Upper lobe of right lung (tissue), 1 donor: ENCODE measurements around the gene UHRF2. TPM values are rescaled to one million over a fixed set of nuclear protein-coding genes. Genes with fewer than 3 reads are reported as not detected.

ENCODE experiments used
- ATAC-seq: fragments of 200-7000 bp; cut with Tn5 transposase; one replicate; pipeline ENCODE4 v1.9.1; 2020; ENCODE audit warnings: mild to moderate bottlenecking, moderate library complexity
- DNase-seq: peaks from one replicate; pipeline ENCODE4 v3.0.0-alpha.2; 2020
- H3K27ac ChIP-seq: fragments of 200-600 bp; one replicate; pipeline ENCODE4 v1.8.0; 2022
- H3K27me3 ChIP-seq: fragments of 200-600 bp; one replicate; pipeline ENCODE4 v1.8.0; 2022; ENCODE audit warnings: mild to moderate bottlenecking
- H3K36me3 ChIP-seq: fragments of 200-600 bp; one replicate; pipeline ENCODE4 v1.8.0; 2022
- H3K4me1 ChIP-seq: fragments of 200-600 bp; one replicate; pipeline ENCODE4 v1.8.0; 2022
- H3K4me3 ChIP-seq: fragments of 200-600 bp; one replicate; pipeline ENCODE4 v1.8.0; 2022; ENCODE audit warnings: mild to moderate bottlenecking
- H3K9me3 ChIP-seq: fragments of 200-600 bp; one replicate; pipeline ENCODE4 v1.8.0; 2022
- intact Hi-C: fragments of 100-400 bp; cut with DNase I; formaldehyde crosslinking; loops from one replicate; pipeline ENCODE4 v1.11.0; 2022
- total RNA-seq: library from RNA; stranded (reverse); fragmentation: NEBNext Ultra II Directional; extraction: Animal tissue kit (Norgen Biotek cat#: 25700); gene quantifications from one replicate; pipeline ENCODE4 v1.2.1, GENCODE V29; 2021
- TF ChIP-seq, protein P1 (sequence below): fragments of 200-600 bp; IDR thresholded peaks from one replicate; pipeline ENCODE4 v1.8.0; 2022; ENCODE audit warnings: antibody characterized with exemption
- donor health status: DM: no; HTN: yes; CAD: no; lungs with severe emphysema.

Gene UHRF2
- total RNA-seq, 1 donor from 2014 or later, result 42.4 TPM

DNA sequence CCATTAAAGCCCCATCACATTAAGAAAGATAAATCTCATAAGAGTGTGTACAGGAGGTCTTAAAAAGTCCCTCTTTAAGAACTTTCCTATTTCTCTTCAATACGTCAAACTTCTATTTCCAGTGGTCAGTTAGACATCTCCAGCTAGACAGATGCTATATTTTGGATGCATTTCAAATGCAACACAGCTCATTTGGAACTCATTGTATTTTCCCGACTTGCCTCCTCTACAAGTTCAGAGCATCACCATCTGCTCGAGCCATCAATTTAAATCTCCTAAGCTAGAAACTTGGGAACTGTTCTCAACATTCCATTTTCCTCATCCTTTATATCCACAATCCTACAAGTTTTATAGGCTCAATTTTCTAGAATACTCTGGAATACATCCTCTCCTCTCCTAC lies 3.2 kb upstream of the UHRF2 start:
- intact Hi-C loops, result no loop called here
- no peak for ATAC-seq

DNA sequence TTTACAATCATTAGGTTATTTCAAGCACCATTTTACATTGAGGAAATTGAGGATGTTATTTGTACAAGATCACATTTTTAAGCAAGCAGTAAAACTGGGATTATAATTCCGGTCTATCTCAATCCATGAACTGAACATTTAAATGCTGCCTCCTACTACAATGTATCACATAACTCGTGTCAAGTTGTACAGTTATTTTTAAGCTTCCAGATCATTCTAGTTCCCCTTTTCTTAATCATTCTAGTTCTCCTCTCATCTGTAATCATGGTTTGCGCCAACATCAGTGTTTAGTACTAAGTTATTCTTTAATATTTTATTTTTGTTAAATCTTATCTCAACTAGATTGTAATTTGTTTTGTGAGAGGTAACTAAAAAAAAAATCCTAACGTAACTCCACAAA lies 2.4 kb upstream of the UHRF2 start:
- TF ChIP-seq, protein P1, sequence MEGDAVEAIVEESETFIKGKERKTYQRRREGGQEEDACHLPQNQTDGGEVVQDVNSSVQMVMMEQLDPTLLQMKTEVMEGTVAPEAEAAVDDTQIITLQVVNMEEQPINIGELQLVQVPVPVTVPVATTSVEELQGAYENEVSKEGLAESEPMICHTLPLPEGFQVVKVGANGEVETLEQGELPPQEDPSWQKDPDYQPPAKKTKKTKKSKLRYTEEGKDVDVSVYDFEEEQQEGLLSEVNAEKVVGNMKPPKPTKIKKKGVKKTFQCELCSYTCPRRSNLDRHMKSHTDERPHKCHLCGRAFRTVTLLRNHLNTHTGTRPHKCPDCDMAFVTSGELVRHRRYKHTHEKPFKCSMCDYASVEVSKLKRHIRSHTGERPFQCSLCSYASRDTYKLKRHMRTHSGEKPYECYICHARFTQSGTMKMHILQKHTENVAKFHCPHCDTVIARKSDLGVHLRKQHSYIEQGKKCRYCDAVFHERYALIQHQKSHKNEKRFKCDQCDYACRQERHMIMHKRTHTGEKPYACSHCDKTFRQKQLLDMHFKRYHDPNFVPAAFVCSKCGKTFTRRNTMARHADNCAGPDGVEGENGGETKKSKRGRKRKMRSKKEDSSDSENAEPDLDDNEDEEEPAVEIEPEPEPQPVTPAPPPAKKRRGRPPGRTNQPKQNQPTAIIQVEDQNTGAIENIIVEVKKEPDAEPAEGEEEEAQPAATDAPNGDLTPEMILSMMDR, result no peak
- no peaks in the 10 kb centered on the region for H3K36me3 ChIP-seq
- intact Hi-C loops, result no loop called here
- H3K27me3 ChIP-seq, result no peaks in the 10 kb centered on the region
- H3K4me3 ChIP-seq, result no peak overlapping the region
- ATAC-seq (no peak), DNase-seq (no peak)
- no peaks in the 10 kb centered on the region for H3K9me3 ChIP-seq
- no peak overlapping the region for H3K27ac ChIP-seq
- H3K4me1 ChIP-seq, result peaks cover 8% of the 10 kb centered on the region

More for the DNA sequence above, 3.2 kb upstream of the UHRF2 start:
- no peak for DNase-seq
- Histone ChIP-seq H3K27me3 (no peaks in the 10 kb centered on the region), H3K27ac (no peak overlapping the region), H3K36me3 (no peaks in the 10 kb centered on the region), H3K4me1 (peaks cover 4% of the 10 kb centered on the region), H3K9me3 (no peaks in the 10 kb centered on the region), H3K4me3 (no peak overlapping the region)
- TF ChIP-seq, protein P1, result no peak

DNA sequence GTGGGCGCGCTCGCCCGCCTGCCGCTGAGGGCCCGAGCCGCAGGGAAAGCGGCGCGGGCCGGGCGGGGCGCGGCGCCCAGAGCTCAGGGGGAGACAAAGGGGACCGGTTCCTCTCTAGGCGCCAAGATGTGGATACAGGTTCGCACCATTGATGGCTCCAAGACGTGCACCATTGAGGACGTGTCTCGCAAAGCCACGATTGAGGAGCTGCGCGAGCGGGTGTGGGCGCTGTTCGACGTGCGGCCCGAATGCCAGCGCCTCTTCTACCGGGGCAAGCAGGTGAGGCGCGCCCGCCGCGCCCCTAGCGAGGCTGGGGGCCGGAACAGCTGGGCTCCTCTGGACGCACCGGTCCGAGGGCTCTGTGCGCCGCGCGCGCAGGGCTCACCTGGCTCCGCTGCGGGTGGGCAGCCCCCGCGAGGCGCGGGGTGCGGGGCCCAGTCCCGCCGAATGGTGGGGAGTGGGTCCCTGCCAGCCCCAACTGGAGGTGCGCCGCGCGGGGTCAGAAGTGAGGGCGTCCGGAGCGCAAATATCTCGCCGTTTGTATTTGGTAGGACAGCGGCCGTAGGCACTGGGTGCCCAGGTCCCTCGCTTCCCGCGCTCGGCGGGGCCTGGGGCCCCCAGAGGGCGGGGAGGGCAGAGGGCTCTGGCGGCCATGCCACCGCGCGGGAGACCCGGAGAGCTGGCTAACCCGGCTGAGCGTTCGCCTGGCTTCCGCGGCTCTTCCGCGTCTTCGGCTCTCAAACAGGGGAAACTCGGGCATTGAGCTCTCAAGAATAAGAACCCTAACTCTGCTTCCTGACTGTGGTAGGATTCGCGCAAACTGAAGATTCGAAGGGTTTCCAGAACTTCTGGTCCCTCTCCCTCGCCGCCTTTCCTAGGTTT lies 607 bp downstream of the UHRF2 start:
- peaks cover 25% of the 10 kb centered on the region for H3K4me1 ChIP-seq
- no peaks in the 10 kb centered on the region for H3K9me3 ChIP-seq
- DNase-seq, result peak; percentile 76
- peak overlapping the region; percentile 88 for H3K27ac ChIP-seq
- no peaks in the 10 kb centered on the region for H3K27me3 ChIP-seq
- intact Hi-C loops, result no loop called here
- H3K36me3 ChIP-seq, result no peaks in the 10 kb centered on the region
- H3K4me3 ChIP-seq, result peak overlapping the region; percentile 92
- TF ChIP-seq, protein P1, result no peak
- ATAC-seq, result peak; percentile 56

DNA sequence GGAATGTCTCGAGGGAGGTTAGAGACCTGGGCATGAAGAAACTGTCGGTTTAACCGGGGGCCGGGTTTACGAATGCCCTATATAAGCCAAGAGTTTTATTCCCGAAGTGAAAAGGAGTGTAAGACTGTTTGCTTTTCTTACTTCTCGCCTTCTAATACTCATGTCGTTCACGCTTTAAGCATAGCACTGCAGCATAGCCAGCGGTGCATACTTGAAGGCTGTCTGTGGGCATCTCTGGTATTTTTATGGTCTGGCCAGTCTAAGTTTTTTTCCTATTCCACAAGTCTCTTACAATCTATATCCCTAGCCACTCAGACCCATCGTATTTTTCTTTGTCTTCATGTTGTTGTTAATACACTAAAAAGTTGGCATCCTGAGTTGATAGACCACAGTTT lies 1.2 kb downstream of the UHRF2 start:
- ATAC-seq, result no peak
- H3K9me3 ChIP-seq, result no peaks in the 10 kb centered on the region

DNA sequence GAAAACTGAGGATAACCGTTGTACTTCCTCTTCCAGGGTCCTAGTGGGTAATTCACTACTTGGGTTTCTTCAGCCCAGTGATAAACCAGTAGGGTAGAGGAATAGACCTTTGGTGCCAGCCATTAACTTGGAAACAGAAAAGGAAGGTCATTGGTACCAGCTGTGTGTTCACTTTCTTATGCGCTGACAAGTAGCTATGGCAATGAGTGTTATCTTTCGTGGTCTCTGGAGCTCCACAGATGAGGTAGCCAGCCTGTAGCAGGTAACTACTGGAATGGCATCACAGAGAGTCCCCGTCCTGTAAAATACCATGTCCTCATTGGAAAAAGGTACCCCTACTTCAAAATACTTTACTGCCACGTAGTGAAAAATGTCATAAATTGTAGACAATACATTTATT lies 2.3 kb downstream of the UHRF2 start:
- intact Hi-C loops, result no loop called here
- no peak for ATAC-seq

More for the DNA sequence above, 1.2 kb downstream of the UHRF2 start:
- Histone ChIP-seq H3K27ac (peak overlapping the region; percentile 88), H3K36me3 (no peaks in the 10 kb centered on the region), H3K4me1 (peaks cover 28% of the 10 kb centered on the region), H3K4me3 (peak overlapping the region; percentile 92), H3K27me3 (no peaks in the 10 kb centered on the region)
- intact Hi-C loops, result no loop called here
- TF ChIP-seq, protein P1, result no peak
- DNase-seq, result no peak

More for the DNA sequence above, 2.3 kb downstream of the UHRF2 start:
- Histone ChIP-seq H3K9me3 (no peaks in the 10 kb centered on the region), H3K4me3 (peak overlapping the region; percentile 92), H3K27me3 (no peaks in the 10 kb centered on the region), H3K27ac (no peak overlapping the region), H3K4me1 (peaks cover 28% of the 10 kb centered on the region), H3K36me3 (no peaks in the 10 kb centered on the region)
- TF ChIP-seq, protein P1, result no peak
- no peak for DNase-seq
